GM21367 (cell line): Measurements from ENCODE around the gene WHAMM.

ENCODE experiments used
- ATAC-seq: cut with Tn5 transposase; IDR thresholded peaks from one replicate; pipeline ENCODE4 v1.9.1; 2021; ENCODE audit not compliant: unreplicated experiment

WHAMM gene

DNA sequence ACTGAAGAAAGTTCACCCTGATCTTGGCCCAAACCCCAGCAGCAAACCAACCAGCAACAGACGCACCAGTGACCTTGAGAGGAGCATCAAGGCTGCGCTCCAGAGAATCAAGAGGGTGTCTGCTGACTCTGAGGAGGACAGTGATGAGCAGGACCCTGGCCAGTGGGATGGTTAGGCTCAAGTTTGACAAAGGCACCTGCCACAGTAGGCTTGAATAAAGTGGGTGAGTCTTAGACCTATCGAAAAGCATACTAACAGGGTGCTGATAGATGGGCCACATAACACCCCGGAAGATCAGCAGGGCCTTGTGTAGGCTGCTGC, 23.9 kb downstream of the WHAMM start:
- no peak for ATAC-seq

GRCh38 chr15:82835391-82835917, 26.0 kb downstream of the WHAMM start:
- ATAC-seq = no peak

DNA sequence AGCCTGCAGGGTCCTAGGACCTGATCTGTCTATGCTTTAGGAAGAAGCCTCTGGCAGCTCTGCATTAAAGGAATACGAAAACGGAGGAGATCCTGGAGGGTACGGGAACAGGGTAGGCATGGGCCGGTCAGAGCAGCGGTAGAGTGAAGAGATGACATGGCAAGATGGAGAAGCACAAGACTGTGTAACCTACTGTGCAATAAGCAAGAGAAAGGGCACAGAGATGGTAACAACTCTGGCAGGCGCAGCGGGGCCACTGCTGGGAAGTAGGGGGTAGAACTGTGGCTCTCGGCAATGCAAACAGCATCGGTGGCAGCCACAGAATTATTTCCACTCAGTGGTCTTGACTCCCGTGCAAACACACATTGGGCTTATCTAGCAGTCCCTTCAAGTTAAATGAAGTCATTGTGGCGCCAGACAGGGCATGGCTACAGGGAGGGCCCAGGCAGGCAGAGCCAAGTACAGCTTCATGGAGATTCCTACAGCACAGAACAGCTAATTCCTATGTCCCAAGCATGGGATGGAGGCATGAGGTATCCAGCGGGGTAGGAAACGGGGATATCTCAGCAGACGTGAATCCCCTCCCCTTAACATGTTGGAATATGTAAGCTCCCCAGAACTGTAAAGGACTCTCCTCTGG, 28.8 kb downstream of the WHAMM start:
- ATAC-seq = no peak

GRCh38 chr15:82839136-82839535, 29.7 kb downstream of the WHAMM start:
- ATAC-seq = no peak

GRCh38 chr15:82840166-82840565, 30.7 kb downstream of the WHAMM start:
- no peak for ATAC-seq

DNA sequence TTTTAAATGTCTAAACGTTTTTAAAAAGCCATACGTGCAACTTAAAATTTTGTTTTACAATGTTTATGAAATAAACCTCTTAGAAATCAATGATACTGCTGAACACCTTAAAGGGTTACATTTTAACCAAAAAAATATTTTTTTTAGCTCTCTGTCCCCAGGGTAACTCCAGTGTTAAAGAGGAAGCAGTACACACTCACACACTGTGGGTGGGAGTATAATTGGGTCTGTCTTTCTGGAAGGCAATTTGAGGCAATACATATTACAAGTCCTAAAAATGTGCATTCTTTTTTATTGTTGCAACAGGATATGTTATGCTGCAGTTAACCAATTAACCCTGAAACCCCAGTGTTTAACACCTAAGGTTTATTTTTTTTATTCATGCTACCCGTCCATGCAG, 34.1 kb downstream of the WHAMM start:
- ATAC-seq = no peak

GRCh38 chr15:82845686-82846085, 36.3 kb downstream of the WHAMM start:
- no peak for ATAC-seq

- ATAC-seq = no peak
These were observed 37.2 kb downstream of the WHAMM start for GRCh38 chr15:82846621-82847020.

DNA sequence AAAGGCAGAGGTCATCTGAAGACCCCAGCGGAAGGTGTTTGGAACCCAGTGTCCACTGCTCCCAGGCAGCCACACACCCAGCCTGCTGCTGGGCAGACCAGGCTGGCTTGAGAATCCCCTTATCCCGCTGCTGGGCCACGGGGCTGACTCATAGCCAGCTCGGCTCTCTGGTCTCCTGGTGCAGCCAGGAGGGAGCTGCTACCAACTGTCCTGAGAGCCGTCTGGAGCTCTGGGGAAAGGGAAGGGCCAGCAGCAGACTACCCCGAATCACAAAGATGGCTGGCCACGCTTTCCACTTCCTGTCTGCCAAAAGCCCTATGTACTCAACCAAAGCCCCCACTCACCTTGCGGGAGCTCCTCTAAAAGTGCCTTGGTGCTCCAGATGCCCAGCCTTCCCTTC, 38.3 kb downstream of the WHAMM start:
- no peak for ATAC-seq

DNA sequence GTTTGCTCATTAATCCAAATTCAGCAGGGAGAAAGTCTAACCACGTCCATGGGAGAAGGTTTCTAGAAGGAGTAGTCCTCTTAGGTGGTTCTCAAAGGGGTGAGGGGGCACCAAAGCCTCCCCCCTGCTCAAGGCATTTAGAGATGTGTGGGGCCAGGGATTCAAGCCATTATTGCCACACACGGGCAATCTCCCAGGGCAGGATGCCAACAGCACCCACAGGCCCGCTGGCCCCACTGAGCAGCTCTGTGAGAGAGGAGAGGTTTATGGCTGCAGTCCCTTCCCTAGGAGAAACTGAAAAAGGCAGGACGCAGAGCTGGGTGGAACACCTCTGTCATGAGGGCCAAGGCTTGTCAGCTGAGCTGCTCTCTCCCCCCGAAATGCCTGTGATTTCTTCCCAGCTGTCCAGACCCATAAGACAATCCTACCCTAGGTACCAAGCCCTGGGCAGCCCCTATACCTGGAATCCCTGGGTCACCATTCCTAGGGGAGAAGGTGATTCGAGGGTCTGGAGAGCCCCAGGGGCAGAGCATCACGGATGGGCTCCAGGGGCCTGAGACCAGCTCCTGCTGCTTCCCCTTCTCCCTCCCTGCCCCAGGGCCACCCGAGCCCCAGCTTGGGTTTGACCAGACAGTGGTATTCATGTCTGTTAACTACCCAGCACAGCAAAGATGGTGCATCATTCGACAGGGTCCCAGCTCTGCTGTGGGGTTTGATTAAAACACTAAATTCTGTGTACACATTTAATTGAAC, 39.0 kb downstream of the WHAMM start:
- no peak for ATAC-seq

GRCh38 chr15:82849556-82850512, 40.4 kb downstream of the WHAMM start:
- ATAC-seq = peak; percentile 56

- no peak for ATAC-seq
These were observed 41.3 kb downstream of the WHAMM start for GRCh38 chr15:82850731-82851130.

DNA sequence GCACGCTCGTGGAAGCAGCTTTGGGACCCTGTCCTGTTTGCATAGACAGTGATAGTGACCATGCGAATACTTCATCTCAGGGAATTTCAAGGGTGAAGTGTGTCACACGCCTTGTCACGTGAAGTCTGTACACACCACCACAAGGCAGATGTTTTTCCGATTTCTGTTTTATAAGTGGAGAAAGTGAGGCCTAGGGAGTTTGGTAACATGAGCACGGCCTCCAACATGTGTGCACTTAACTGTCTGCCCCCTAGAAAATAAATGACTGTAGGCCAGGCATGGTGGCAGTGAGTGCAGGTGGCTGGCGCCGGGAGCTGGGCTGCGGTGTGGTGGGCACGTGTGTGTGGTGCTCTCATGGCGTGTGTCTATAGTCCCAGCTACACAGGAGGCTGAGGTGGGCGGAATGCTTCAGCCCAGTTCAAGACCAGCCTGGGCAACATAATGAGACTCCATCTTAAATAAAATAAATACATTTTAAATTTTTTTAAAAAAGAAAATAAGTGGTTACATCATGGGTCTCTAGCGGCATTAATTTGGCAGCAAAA, 42.0 kb downstream of the WHAMM start:
- no peak for ATAC-seq

GRCh38 chr15:82851981-82852511, 42.6 kb downstream of the WHAMM start:
- ATAC-seq = no peak

DNA sequence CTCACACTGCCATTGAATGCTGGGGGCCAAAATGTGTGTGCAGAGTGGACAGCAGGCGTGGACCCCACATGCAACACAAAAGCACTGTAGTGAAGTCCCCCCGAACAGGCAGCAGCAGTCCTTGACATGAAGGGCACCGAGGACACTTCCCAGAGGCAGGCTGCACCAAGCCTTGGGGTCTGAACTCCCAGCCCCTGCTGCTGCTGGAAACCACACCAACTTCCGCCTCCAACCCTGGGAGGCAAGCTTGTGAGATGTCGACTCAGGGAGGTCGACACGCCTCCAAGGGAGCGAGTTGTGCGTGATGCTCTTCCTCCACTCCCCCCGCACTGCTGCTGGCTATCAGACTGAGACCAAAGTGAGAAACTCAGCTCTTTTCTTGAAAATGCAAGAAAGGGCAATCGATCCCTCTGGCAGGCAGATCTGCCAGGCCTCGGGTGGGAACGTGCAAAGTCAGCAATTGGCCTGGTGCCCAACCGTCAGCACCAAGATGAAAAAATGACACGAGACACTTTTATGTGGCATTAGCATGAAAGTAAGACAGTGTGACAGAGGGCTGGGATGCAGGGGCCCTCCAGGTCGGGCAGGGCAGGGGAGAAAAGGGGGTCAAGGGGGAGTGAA, 43.6 kb downstream of the WHAMM start:
- ATAC-seq = no peak

DNA sequence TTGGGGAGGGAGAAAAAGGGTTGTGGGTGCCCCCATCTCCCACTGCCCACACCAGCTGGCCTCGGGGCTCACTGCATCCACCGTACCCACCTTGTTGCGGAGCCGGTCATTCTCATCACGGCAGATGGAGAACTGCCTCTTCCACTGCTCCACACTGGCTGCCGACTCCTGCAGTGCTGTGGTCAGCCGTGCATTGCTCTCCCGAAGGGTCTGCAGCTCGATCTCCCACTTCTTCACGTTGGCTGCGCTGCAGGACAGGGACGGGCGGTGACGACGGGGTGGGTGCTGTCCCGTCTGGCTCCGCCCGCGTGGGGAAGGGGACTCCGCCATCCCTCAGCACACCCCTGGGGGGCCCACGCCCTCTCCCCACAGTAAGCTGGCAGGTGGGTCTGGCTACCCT, 45.1 kb downstream of the WHAMM start:
- no peak for ATAC-seq

GRCh38 chr15:82855286-82856100, 46.1 kb downstream of the WHAMM start:
- no peak for ATAC-seq

GRCh38 chr15:82856397-82857170, 47.2 kb downstream of the WHAMM start:
- no peak for ATAC-seq

DNA sequence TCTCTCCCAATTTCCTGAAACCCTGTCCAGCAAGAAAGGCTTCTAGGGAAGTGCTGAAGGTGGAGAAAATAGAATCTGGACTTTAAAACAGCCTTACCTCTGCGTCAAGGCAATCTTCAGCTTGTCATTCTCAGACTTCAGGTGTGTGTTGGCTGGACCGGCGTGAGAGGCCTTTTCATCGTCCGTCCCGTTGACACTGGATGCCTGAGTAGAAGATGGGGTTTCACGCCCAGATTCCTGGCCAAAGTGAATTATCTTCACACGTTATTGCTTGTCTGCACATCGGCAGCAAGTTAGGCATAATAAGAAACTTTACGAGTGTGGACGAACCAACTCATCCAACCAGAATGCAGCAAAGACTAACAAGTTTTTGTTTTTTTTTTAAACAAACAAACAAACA, 49.5 kb downstream of the WHAMM start:
- no peak for ATAC-seq
